CD4-positive, alpha-beta T cell treated with Interleukin-21 for 1 hour (primary cell): ENCODE measurements around the gene SLC26A8.

ENCODE experiments used
- DNase-seq: peaks from one replicate; pipeline ENCODE4 v3.0.0-alpha.2; 2020

Gene SLC26A8

DNA sequence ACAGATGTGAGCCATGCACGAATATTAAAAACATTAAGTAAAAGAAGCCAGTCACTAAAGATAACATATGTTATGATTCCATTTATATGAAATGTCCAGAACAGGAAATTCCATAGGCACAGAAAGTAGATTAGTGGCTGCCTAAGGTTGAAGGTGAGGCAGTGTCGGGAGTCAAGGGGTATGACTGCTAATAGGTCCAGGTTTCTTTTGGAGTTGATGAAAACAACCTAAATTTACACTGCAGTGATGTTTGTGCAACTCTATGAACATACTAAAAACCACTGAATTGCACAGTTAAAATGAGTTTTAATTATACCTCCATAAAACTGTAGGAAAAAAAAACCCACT is 118.0 kb downstream of the SLC26A8 start:
- no peak for DNase-seq

DNA sequence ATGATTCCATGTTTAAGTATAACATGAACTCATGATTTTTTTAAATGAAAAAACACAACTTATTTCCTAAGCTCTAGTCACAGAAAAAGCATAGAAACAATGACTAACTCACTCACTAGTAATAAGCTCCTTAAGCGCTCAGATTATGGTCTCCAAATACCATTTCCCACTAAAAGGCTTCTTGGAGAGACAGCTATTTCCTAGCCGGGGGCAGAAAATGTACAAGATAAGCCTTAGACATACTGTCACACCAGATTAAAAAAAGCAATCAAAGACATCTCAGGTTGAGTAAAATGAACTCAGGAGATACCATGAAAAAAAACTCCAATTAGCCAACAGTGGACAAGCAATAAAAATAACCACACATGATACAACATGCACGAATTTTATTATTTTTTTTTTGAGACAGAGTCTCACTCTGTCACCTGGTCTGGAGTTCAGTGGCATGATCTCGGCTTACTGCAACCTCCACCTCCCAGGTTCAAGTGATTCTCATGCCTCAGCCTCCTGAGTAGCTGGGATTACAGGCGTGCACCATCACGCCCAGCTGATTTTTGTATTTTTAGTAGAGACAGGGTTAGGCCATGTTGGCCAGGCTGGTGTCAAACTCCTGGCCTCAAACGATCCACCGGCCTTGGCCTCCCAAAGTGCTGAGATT is 118.5 kb downstream of the SLC26A8 start:
- no peak for DNase-seq

DNA sequence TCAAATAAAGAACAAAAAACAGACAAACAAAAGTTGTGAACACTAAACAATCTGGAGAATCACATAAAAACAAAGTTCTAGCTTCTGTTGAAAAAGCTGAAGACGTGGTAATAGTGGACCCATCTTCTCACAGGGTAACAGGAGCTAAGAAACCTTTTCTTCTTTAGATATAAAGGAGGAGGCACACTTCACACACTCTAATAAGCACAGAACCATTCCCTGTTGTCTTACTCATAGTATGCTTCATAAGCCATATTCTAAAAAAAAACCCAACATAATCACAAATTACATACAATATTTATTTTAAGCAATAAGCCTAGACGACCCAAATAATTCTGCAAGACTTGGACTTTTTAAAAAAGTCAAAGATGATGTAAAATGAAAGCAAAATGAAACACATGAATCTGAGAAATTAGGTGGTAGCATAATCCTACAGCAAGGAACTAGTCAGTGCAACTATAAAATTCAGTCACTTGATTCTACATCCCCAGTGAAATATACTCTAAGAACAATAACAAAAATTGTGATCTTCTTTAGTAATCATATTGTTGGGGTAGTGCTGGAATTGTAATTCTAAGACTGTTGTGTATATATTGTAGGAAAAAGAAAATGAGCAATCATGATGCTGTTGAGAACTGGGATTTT is 119.2 kb downstream of the SLC26A8 start:
- DNase-seq, result no peak

DNA sequence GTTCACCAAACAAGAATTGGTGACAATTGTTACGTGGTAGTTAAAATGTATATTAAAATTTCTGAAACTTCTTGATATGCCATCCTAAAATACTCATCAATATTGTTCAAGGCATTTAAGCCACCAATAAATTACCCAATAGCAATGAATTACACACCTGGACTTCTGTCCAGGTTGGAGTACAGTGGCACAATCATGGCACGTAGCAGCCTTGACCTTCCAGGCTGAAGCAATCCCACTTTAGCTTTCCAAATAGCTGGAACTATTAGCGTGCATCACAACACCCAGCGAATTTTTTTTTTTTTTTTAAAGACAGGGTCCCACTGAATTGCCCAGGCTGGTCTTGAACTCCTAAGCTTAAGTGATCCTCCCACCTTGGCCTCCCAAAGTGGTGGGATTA is 120.8 kb downstream of the SLC26A8 start:
- DNase-seq, result no peak

DNA sequence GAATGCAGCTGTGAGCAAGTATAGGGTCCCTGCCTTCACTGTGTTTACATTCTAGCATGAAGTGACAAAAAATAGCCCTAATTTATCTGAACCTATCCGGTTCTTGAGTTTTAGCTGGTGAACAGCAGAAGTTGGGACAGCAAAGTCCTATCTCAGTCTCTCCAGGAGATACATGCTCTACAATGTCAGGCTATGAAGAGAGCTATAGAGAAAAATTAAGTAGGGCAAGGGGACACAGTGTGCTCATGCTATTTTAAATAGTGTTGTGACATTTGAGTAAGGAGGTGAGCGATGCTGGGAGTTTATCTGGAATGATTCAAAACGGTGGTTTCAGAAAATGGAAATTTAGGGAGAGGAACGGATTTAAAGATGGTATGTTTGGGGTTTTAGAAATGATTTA is 124.0 kb downstream of the SLC26A8 start:
- no peak for DNase-seq

DNA sequence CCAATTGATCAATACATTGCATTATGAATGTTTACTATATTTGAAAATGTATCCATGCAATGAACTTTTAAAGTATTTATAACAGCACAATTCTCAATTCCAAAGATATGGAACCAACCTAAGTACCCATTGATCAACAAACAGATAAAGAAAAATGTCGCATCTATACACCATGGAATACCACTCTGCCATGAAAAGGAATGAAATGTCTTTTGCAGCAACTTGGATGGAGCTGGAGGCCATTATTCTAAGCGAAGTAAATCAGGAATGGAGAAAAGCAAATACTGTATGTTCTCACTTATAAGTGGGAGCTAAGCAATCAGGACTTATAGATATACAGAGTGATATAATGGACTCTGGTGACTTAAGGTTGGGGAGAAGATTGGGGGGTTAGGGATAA is 126.4 kb downstream of the SLC26A8 start:
- DNase-seq, result no peak

DNA sequence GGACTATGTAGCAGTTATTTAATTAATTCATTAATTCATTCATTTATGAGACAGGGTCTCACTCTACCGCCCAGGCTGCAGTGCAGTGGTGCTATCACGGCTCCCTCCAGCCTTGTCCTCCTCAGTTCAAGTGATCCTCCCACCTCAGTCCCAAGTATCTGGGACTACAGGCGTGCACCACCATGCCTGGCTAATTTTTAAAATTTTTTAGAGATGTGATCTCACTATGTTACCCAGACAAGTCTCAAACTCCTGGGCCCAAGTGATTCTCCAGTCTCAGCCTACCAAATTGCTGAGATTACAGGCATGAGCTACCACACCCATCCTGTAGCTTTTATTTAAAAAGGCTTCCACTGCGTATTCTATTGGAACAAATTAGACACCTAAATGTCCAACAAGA is 127.0 kb downstream of the SLC26A8 start:
- DNase-seq, result no peak

DNA sequence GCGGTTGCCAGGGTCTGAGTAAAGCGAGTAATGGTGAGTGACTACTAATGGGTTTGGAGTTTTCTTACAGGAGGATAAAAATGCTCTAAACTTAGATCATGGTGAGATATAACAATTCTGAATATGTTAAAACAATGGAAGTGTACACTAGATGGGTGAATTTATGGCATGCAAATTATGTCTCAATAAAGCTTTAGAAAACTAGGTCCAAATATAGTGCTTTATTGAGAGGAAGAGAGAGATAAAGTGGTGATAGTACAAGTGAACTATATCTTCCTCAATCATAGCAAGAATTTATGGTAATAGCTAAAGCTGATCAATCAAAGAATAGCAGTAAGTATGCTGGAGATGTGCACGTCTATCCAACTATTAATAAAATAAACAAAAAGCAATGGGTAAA is 127.4 kb downstream of the SLC26A8 start:
- DNase-seq, result no peak

DNA sequence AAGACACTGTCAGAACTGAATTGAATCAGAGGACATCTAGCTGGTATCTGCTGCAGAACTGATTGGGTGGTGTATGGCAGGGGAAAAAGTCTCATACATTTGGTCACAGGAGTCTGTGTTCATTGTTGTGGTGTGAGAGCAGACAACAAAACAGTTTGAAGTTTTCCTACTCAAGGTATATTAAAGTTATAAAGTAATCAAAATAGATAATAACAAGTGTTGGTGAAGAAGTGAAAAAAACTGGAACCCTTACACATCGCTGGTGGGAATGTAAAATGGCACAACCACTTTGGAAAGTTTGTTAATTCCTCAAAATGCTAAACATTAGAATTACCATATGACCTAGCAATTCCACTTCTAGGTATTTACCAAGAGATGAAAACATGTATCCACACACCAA is 128.2 kb downstream of the SLC26A8 start:
- DNase-seq, result no peak

DNA sequence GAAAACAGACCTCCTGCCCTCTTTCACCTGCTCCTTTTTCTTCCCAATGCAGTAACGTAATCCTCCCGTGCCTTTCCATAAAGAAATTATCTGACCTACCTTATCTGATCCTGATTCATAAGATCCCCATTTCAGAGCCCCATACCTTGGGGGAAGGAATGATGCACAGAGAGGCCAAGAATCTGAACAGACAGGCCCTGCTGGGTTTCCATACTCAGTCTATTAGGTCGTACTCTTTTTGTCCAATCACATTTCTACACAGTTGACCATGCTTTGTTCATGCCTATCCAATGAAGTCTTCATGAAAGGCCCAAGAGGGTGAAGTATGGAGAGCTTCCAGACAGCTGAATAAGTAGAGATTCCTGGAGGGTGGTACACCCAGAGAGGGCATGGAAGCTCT is 128.9 kb downstream of the SLC26A8 start:
- DNase-seq, result no peak

DNA sequence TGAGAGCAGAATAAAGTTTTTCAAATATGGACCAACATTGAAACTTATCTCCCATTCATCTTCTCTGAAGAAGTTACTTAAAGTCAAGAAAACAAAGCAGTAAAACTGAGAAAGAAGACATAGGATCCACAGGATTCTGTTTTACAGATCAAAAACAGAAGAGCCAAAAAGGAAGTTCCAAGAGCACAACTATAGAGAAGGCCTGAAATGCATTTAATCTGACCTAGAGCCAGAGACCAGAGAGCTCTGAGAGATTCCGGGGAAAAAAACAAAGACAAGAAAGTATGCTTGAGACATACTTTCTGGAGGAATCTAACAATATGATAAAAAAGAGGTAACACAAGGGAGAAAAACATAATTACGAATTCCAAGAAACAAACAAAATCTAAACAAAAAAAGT is 129.7 kb downstream of the SLC26A8 start:
- no peak for DNase-seq
